IPS-18a (cell line): Measurements from ENCODE around the gene NAGLU.

Experiments used
- H3K27ac ChIP-seq: one replicate; pipeline ENCODE4 v1.5.1; 2013; ENCODE audit warnings: low read length
- H3K27me3 ChIP-seq: one replicate; pipeline ENCODE4 v1.6.1; 2013; ENCODE audit warnings: mild to moderate bottlenecking, low read length; ENCODE audit not compliant: control insufficient read depth, insufficient read depth
- H3K36me3 ChIP-seq: one replicate; pipeline ENCODE4 v1.6.1; 2013; ENCODE audit warnings: low read depth, low read length; ENCODE audit not compliant: control insufficient read depth
- H3K4me1 ChIP-seq: one replicate; pipeline ENCODE4 v1.6.1; 2013; ENCODE audit warnings: low read depth, low read length; ENCODE audit not compliant: control insufficient read depth
- H3K4me3 ChIP-seq: one replicate; pipeline ENCODE4 v1.5.1; 2013; ENCODE audit warnings: low read length
- H3K9ac ChIP-seq: one replicate; pipeline ENCODE4 v1.6.1; 2013; ENCODE audit warnings: mild to moderate bottlenecking, low read length, moderate library complexity
- H3K9me3 ChIP-seq: one replicate; pipeline ENCODE4 v1.6.1; 2013; ENCODE audit warnings: low read depth, low read length; ENCODE audit not compliant: control insufficient read depth

The NAGLU gene

GRCh38 chr17:42512733-42513251 lies 23.2 kb upstream of the NAGLU start:
- peaks cover 18% of the 10 kb centered on the region for H3K36me3 ChIP-seq
- H3K4me3 ChIP-seq: no peak overlapping the region
- H3K27me3 ChIP-seq: no peaks in the 10 kb centered on the region
- H3K27ac ChIP-seq: no peak overlapping the region
- no peaks in the 10 kb centered on the region for H3K4me1 ChIP-seq
- no peaks in the 10 kb centered on the region for H3K9me3 ChIP-seq
- H3K9ac ChIP-seq: no peak overlapping the region

DNA sequence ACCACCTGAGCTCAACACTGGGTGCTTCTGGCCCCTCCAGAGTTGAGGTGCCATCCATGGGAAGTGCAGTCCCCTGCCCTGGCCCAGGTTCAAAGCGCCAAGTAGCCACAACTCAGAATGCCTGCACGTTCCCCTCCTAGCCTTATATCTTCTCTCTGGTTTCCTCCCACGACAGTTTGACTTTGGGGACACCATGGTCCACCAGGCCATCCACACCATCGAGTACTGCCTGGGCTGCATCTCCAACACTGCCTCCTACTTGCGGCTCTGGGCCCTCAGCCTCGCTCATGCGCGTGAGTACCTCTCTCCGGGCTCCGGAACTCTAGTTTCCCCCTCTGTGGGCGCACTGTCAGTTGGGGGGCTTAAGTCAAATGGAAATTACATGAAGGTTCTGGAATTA lies 22.4 kb upstream of the NAGLU start:
- Histone ChIP-seq H3K4me3 (no peak overlapping the region), H3K9ac (no peak overlapping the region), H3K4me1 (no peaks in the 10 kb centered on the region), H3K9me3 (no peaks in the 10 kb centered on the region), H3K27me3 (no peaks in the 10 kb centered on the region), H3K36me3 (peaks cover 13% of the 10 kb centered on the region), H3K27ac (no peak overlapping the region)

DNA sequence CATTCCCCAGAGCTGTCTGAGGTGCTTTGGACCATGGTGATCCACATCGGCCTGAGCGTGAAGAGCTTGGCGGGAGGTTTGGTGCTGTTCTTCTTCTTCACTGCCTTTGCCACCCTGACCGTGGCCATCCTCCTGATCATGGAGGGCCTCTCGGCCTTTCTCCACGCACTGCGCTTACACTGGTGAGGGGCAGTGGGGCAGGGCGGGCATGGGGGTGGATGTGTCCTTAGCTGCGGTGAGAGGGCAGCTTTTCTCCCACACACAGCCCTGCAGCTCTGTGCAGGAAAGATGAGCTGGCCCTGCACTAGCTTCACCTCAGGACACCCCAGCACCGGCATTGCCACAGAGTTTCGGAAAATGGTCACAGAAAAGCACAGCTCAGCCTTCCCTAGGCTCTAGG lies 21.8 kb upstream of the NAGLU start:
- no peak overlapping the region for H3K27ac ChIP-seq
- H3K4me1 ChIP-seq: peaks cover 4% of the 10 kb centered on the region
- H3K9me3 ChIP-seq: no peaks in the 10 kb centered on the region
- H3K4me3 ChIP-seq: no peak overlapping the region
- no peak overlapping the region for H3K9ac ChIP-seq
- peaks cover 8% of the 10 kb centered on the region for H3K36me3 ChIP-seq
- H3K27me3 ChIP-seq: no peaks in the 10 kb centered on the region

DNA sequence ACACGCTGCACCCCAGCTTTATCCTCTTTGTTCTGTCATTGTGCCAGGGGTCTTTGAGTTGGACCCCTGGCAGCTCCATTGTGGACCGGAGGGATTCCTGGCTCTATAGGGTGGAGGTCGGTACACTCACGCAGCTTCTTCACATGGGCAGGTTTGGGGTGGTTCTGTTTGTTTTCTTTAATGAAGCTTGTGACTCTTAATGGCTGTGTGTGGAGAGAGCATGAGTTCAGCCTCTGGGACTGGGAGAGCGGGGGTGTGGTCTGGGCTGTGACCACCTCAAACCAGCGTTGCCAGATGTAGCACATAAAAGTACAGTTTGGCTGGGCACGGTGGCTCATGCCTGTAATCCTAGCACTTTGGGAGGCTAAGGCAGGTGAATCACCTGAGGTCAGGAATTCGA lies 21.2 kb upstream of the NAGLU start:
- Histone ChIP-seq H3K9ac (no peak overlapping the region), H3K4me1 (peaks cover 10% of the 10 kb centered on the region), H3K27me3 (no peaks in the 10 kb centered on the region), H3K4me3 (no peak overlapping the region), H3K36me3 (peaks cover 4% of the 10 kb centered on the region), H3K9me3 (no peaks in the 10 kb centered on the region), H3K27ac (no peak overlapping the region)

DNA sequence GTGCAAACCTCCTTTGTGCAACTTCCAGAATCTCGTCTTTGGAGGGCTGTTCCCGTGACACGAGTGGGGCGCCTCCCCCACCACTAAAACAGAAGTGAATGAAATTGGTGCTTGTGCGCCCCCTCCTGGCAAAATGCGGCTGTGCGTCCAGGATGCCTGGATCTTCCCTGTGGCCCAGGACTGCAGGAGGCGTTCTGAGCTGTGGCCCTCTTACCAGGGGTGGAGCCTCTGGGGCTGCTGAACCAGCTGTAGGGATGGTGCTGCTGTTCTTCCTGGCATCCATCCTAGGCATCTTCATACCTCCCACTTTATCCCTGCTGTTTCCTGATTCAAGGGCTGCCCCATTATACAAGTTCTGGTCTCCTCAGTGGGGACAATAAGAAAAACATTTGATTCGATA lies 18.5 kb upstream of the NAGLU start:
- Histone ChIP-seq H3K4me1 (peaks cover 18% of the 10 kb centered on the region), H3K9me3 (no peaks in the 10 kb centered on the region), H3K4me3 (no peak overlapping the region), H3K36me3 (peaks cover 9% of the 10 kb centered on the region), H3K27ac (no peak overlapping the region), H3K27me3 (no peaks in the 10 kb centered on the region), H3K9ac (no peak overlapping the region)

DNA sequence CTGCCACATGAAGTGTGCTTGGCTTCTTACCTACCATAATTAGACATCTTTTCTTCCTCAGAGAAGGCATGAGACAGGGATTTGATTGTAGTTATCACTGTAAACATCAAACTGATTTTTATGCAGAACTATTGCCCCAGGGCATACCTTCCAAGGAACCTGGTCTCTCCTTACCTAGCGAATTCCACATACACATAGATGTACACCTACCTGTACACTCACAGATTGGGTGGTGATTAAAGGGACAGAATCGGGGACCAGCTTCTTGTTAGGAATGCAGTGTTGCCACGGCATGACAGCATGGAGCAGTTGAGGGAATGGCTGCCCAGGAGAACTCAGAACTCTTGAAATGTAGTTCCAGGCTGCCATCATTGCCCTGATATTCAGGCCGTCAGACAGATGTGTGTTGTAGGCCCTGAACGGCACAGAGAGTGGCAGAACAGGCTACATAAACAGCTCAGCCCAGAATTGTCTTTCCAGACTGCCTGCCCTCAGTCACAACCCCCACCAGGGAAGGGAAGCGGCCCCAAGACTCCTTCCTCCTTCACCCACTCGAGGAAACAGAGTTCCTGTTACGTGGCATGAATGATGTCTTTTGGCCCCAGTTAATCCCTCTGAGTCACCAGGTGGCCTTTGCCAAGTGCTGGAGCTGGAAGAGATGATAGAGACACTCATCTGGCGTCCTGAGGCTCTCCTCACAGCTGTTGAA lies 17.8 kb upstream of the NAGLU start:
- Histone ChIP-seq H3K4me3 (no peak overlapping the region), H3K9ac (no peak overlapping the region), H3K27me3 (no peaks in the 10 kb centered on the region), H3K27ac (no peak overlapping the region), H3K36me3 (peaks cover 9% of the 10 kb centered on the region), H3K9me3 (no peaks in the 10 kb centered on the region), H3K4me1 (peaks cover 18% of the 10 kb centered on the region)

DNA sequence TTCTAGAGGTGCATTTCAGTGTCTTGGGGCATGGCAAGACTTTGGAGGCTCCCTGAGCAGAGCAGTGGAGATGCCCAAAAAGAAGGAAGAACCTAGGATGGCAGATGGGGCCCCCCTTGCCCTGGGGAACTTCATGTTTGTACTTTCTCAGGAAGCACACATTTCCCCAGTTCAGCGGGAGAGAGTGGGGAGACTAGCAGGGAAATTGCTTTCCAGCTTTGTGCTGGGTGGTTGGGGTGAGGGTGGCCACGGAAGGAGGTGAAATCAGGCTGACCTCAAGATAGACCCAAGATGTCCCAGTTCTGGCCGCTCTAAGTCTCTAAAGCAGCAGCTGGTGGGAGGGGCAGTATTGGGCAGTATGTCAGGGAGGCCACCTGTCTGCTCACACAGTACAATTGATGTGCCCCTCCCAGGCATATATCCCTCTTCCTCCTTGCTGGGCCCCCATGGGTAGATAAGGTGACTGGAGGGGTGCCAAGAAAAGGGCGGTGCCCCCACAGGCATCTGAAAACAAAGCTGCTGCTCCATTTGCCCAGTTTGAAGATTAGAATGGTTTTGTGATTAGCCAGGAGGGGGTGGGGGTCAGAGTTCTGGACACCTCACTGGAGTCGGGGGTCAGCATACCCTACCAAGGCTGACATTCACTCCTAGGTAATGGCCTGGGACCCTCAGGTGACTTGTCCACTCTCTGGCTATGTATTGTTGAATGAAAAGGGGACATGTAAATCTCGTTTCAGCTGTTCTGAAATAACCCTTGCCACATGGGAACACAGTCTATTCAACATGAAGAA lies 17.1 kb upstream of the NAGLU start:
- peak overlapping the region; percentile 23 for H3K4me3 ChIP-seq
- H3K36me3 ChIP-seq: peaks cover 8% of the 10 kb centered on the region

DNA sequence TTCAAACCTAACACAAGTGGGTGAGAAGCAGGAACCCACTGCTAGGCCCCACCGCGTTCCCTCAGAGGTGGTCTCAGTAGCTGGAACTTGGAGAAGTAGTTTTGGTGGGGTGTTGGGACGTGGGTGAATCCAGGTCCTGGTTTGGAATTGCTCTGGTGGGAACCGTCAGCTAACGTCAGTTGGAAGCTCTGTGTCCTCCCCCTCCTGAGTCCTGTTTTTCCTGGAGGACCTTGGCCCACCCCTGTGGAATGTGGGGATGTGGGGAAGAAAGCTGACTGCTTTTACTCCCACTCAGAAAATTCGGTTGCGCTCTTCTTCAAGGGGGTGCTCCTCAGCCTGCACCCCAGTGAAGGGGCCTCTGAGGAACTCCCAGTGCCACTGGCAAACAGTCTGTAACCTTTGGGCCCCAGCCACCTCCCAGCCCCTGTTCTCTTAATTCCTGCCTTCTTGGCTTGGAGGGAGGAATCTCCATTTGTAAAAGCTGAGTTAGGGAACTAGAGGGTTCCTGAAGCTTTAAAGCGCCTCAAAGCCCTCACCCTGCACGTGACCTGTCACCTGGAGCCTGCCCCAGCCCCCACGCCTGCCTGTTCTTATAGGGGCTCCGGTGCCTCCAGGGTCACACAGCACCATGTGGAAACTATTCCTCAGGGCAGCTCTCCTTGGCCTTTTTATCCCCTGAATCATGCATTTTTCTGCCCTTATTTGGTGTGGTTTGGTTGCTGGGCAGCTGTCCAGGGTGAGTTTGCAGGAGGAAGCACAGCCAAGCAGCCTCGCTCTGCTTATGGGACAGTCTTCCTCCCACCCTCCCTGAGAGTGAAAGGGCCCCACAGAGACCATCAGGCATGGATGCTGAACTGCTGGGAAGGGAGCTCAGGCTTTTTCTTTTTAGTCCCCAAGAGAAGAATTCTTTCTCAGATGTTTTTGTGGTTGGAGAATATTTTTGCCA lies 16.2 kb upstream of the NAGLU start:
- peak overlapping the region; percentile 23 for H3K4me3 ChIP-seq
- peak overlapping the region; percentile 56 for H3K9ac ChIP-seq
- peaks cover 18% of the 10 kb centered on the region for H3K4me1 ChIP-seq
- H3K36me3 ChIP-seq: peaks cover 5% of the 10 kb centered on the region
- no peaks in the 10 kb centered on the region for H3K9me3 ChIP-seq
- peak overlapping the region; percentile 17 for H3K27ac ChIP-seq
- H3K27me3 ChIP-seq: no peaks in the 10 kb centered on the region

More for the DNA sequence above, 17.1 kb upstream of the NAGLU start:
- H3K27me3 ChIP-seq: no peaks in the 10 kb centered on the region
- H3K9ac ChIP-seq: no peak overlapping the region
- peaks cover 18% of the 10 kb centered on the region for H3K4me1 ChIP-seq
- no peak overlapping the region for H3K27ac ChIP-seq
- no peaks in the 10 kb centered on the region for H3K9me3 ChIP-seq

DNA sequence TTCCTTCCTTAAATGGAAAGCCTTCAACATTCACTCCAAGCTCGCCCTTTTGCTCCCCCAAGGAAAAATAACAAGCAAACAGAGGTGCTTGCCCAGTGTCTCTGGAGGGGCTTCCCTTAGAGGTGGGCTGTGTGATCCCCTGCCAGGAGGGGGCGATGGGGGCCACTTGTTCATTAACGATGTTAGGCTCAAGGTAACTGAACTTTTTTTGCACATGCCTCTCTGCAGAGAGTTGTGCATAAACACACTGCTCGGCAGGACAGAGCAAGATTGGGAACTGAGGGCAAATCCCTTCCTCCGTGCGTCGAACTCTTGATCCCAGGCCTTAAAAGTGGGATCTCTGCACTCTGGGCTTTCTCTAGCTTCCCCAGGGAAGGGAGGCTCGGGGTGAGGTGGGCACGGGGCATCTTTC lies 15.5 kb upstream of the NAGLU start:
- Histone ChIP-seq H3K27ac (peak overlapping the region; percentile 5), H3K27me3 (no peaks in the 10 kb centered on the region), H3K9ac (peak overlapping the region; percentile 56), H3K36me3 (peaks cover 5% of the 10 kb centered on the region), H3K4me3 (no peak overlapping the region), H3K4me1 (peaks cover 18% of the 10 kb centered on the region), H3K9me3 (no peaks in the 10 kb centered on the region)

- peaks cover 18% of the 10 kb centered on the region for H3K4me1 ChIP-seq
These were observed 15.0 kb upstream of the NAGLU start for GRCh38 chr17:42521036-42521435.

DNA sequence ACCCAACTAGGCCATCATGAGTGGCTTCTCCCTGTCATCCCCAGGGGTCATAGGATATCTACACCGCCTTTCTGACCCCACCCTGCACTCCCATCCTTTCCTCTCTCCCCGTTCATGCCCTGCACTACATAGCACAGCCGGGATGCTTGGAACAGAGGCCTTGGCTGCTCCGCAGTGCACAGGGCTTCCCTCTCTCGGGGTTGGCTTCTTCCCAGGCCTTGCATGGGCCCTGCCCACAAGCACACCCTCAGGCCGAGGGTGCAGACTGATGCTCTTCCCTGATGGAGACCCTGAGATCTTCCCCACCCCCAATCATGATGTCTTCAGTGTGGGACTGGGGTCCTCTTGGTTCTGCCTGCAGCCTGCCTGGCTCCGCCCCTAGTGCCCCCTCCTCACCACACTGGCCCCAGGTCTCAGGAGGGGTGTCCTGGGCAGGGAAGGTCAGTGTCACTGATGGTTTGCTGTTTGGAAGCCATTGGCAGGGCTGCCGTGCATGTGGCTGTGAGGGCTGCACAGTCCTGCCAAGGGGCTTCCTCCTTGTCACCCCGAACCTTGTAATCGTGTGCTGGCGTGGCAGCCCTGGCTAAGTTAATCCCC lies 14.3 kb upstream of the NAGLU start:
- Histone ChIP-seq H3K27ac (no peak overlapping the region), H3K9ac (no peak overlapping the region), H3K4me3 (no peak overlapping the region)

More at GRCh38 chr17:42521036-42521435, 15.0 kb upstream of the NAGLU start:
- Histone ChIP-seq H3K9me3 (no peaks in the 10 kb centered on the region), H3K4me3 (no peak overlapping the region), H3K9ac (no peak overlapping the region), H3K27me3 (no peaks in the 10 kb centered on the region), H3K36me3 (peaks cover 5% of the 10 kb centered on the region), H3K27ac (no peak overlapping the region)

More for the DNA sequence above, 14.3 kb upstream of the NAGLU start:
- Histone ChIP-seq H3K4me1 (peaks cover 18% of the 10 kb centered on the region), H3K9me3 (no peaks in the 10 kb centered on the region), H3K36me3 (peaks cover 5% of the 10 kb centered on the region), H3K27me3 (no peaks in the 10 kb centered on the region)
